Duodenal mucosa (tissue), 2 donors: ENCODE measurements around the gene GALNT14.

Experiments used
- H3K27ac ChIP-seq: one replicate; pipeline ENCODE4 v1.7.0; 2013; ENCODE audit warnings: low read depth, low read length
- H3K27me3 ChIP-seq, 2 donors: one replicate each; pipeline ENCODE4 v1.7.0; 2013; ENCODE audit warnings: low read length in 2 of 2, control low read depth in 1 of 2; ENCODE audit not compliant: insufficient read depth in 2 of 2, control insufficient read depth in 1 of 2
- H3K36me3 ChIP-seq, 2 donors: one replicate each; pipeline ENCODE4 v1.7.0; 2013; ENCODE audit warnings: low read length in 2 of 2, control low read depth in 1 of 2; ENCODE audit not compliant: insufficient read depth in 2 of 2, control insufficient read depth in 1 of 2
- H3K4me1 ChIP-seq, 2 donors: one replicate each; pipeline ENCODE4 v1.7.0; 2013; ENCODE audit warnings: low read length in 2 of 2, control low read depth in 1 of 2; ENCODE audit not compliant: insufficient read depth in 2 of 2, control insufficient read depth in 1 of 2
- H3K4me3 ChIP-seq, 2 donors: one replicate each; pipeline ENCODE4 v1.7.0; 2013; ENCODE audit warnings: low read length in 2 of 2, low read depth in 1 of 2
- H3K9ac ChIP-seq, 2 donors: one replicate each; pipeline ENCODE4 v1.7.0; 2013; ENCODE audit warnings: low read length in 2 of 2, low read depth in 1 of 2
- H3K9me3 ChIP-seq, 2 donors: one replicate each; pipeline ENCODE4 v1.7.0; 2013; ENCODE audit warnings: low read length in 2 of 2, control low read depth in 1 of 2; ENCODE audit not compliant: control insufficient read depth in 1 of 2

Gene GALNT14

GRCh38 chr2:31136000-31136399 is 2.2 kb downstream of the GALNT14 start:
- Histone ChIP-seq H3K9ac (no peak overlapping the region), H3K27ac (no peak overlapping the region), H3K27me3 (peaks cover 25 to 33% of the 10 kb centered on the region in 2 donors), H3K9me3 (no peaks in the 10 kb centered on the region), H3K4me1 (peaks cover 5 to 16% of the 10 kb centered on the region in 2 donors), H3K36me3 (no peaks in the 10 kb centered on the region), H3K4me3 (no peak overlapping the region)

- H3K4me1 ChIP-seq = peaks cover 5 to 16% of the 10 kb centered on the region in 2 donors
- no peak overlapping the region for H3K9ac ChIP-seq
- H3K27ac ChIP-seq = no peak overlapping the region
- peaks cover 23 to 26% of the 10 kb centered on the region in 2 donors for H3K27me3 ChIP-seq
- no peaks in the 10 kb centered on the region for H3K9me3 ChIP-seq
- H3K4me3 ChIP-seq = no peak overlapping the region
- H3K36me3 ChIP-seq = no peaks in the 10 kb centered on the region
Observed at GRCh38 chr2:31134480-31134879, 3.8 kb downstream of the GALNT14 start.

- Histone ChIP-seq H3K4me3 (no peak overlapping the region), H3K4me1 (peaks cover 5 to 12% of the 10 kb centered on the region in 2 donors), H3K9me3 (no peaks in the 10 kb centered on the region), H3K27me3 (peaks cover 17 to 18% of the 10 kb centered on the region in 2 donors), H3K36me3 (no peaks in the 10 kb centered on the region), H3K9ac (no peak overlapping the region), H3K27ac (no peak overlapping the region)
Observed at GRCh38 chr2:31132786-31133185, 5.5 kb downstream of the GALNT14 start.

GRCh38 chr2:31131871-31132270 is 6.4 kb downstream of the GALNT14 start:
- Histone ChIP-seq H3K4me3 (no peak overlapping the region), H3K4me1 (peaks cover under 1 to 7% of the 10 kb centered on the region in 2 donors), H3K9me3 (no peaks in the 10 kb centered on the region), H3K27ac (no peak overlapping the region), H3K9ac (no peak overlapping the region), H3K36me3 (no peaks in the 10 kb centered on the region), H3K27me3 (peaks cover 12 to 14% of the 10 kb centered on the region in 2 donors)

- Histone ChIP-seq H3K4me1 (no peaks in the 10 kb centered on the region), H3K9ac (no peak overlapping the region), H3K36me3 (no peaks in the 10 kb centered on the region), H3K27ac (no peak overlapping the region), H3K27me3 (peaks cover 0 to 4% of the 10 kb centered on the region in 2 donors), H3K4me3 (no peak overlapping the region), H3K9me3 (no peaks in the 10 kb centered on the region)
Observed at GRCh38 chr2:31129375-31130171, 8.7 kb downstream of the GALNT14 start.

- H3K4me1 ChIP-seq = no peaks in the 10 kb centered on the region
- no peaks in the 10 kb centered on the region for H3K9me3 ChIP-seq
- H3K4me3 ChIP-seq = no peak overlapping the region
- H3K36me3 ChIP-seq = no peaks in the 10 kb centered on the region
- H3K9ac ChIP-seq = no peak overlapping the region
- peaks cover 0 to 4% of the 10 kb centered on the region in 2 donors for H3K27me3 ChIP-seq
- no peak overlapping the region for H3K27ac ChIP-seq
Observed at GRCh38 chr2:31127931-31128330, 10.3 kb downstream of the GALNT14 start.

- Histone ChIP-seq H3K27me3 (peaks cover 0 to 4% of the 10 kb centered on the region in 2 donors), H3K27ac (no peak overlapping the region), H3K4me3 (no peak overlapping the region), H3K4me1 (no peaks in the 10 kb centered on the region), H3K36me3 (no peaks in the 10 kb centered on the region), H3K9me3 (no peaks in the 10 kb centered on the region), H3K9ac (no peak overlapping the region)
Observed at GRCh38 chr2:31125918-31126695, 12.1 kb downstream of the GALNT14 start.

GRCh38 chr2:31124904-31125303 is 13.3 kb downstream of the GALNT14 start:
- Histone ChIP-seq H3K27ac (no peak overlapping the region), H3K4me1 (no peaks in the 10 kb centered on the region), H3K9me3 (no peaks in the 10 kb centered on the region), H3K27me3 (peaks cover 0 to 4% of the 10 kb centered on the region in 2 donors), H3K9ac (no peak overlapping the region), H3K4me3 (no peak overlapping the region), H3K36me3 (no peaks in the 10 kb centered on the region)

- H3K4me1 ChIP-seq = no peaks in the 10 kb centered on the region
- no peak overlapping the region for H3K4me3 ChIP-seq
- no peak overlapping the region for H3K9ac ChIP-seq
- no peaks in the 10 kb centered on the region for H3K9me3 ChIP-seq
- no peaks in the 10 kb centered on the region for H3K36me3 ChIP-seq
- H3K27ac ChIP-seq = no peak overlapping the region
- peaks cover 0 to 4% of the 10 kb centered on the region in 2 donors for H3K27me3 ChIP-seq
Observed at GRCh38 chr2:31122133-31122532, 16.1 kb downstream of the GALNT14 start.

- Histone ChIP-seq H3K27me3 (no peaks in the 10 kb centered on the region), H3K9ac (no peak overlapping the region), H3K27ac (no peak overlapping the region), H3K9me3 (no peaks in the 10 kb centered on the region), H3K4me3 (no peak overlapping the region), H3K4me1 (no peaks in the 10 kb centered on the region), H3K36me3 (no peaks in the 10 kb centered on the region)
Observed at GRCh38 chr2:31113765-31114164, 24.5 kb downstream of the GALNT14 start.
